LNCAP (cell line): ENCODE data around the gene UBASH3B.

Experiments used
- TF ChIP-seq, protein P1 (sequence below): fragments of 450-650 bp; IDR thresholded peaks from 2 replicates; pipeline ENCODE4 v1.5.1; 2017; ENCODE audit warnings: mild to moderate bottlenecking

The UBASH3B gene

GRCh38 chr11:122723576-122723975, 68.1 kb downstream of the UBASH3B start:
- TF ChIP-seq, protein P1, sequence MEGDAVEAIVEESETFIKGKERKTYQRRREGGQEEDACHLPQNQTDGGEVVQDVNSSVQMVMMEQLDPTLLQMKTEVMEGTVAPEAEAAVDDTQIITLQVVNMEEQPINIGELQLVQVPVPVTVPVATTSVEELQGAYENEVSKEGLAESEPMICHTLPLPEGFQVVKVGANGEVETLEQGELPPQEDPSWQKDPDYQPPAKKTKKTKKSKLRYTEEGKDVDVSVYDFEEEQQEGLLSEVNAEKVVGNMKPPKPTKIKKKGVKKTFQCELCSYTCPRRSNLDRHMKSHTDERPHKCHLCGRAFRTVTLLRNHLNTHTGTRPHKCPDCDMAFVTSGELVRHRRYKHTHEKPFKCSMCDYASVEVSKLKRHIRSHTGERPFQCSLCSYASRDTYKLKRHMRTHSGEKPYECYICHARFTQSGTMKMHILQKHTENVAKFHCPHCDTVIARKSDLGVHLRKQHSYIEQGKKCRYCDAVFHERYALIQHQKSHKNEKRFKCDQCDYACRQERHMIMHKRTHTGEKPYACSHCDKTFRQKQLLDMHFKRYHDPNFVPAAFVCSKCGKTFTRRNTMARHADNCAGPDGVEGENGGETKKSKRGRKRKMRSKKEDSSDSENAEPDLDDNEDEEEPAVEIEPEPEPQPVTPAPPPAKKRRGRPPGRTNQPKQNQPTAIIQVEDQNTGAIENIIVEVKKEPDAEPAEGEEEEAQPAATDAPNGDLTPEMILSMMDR, result no peak

- TF ChIP-seq, protein P1, result no peak
Observed at GRCh38 chr11:122724520-122724919, 69.0 kb downstream of the UBASH3B start.

DNA sequence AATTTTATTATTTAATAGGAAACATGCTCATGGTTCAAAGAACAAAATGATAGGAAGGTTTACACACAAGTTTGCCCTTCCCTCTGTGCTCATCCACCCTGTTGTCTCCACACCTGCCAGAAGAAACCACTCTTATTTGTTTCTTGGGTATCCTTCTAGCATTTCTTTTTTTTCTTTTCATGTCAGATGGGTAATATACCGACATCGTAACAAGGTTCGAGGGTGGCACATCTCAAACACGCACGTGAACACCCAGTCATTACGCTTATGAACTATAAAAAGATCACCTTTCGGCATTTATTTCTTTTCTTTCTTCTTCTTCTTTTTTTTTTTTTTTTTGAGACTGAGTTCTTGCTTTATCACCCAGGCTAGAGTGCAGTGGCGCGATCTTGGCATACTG, 70.5 kb downstream of the UBASH3B start:
- TF ChIP-seq, protein P1, result no peak

DNA sequence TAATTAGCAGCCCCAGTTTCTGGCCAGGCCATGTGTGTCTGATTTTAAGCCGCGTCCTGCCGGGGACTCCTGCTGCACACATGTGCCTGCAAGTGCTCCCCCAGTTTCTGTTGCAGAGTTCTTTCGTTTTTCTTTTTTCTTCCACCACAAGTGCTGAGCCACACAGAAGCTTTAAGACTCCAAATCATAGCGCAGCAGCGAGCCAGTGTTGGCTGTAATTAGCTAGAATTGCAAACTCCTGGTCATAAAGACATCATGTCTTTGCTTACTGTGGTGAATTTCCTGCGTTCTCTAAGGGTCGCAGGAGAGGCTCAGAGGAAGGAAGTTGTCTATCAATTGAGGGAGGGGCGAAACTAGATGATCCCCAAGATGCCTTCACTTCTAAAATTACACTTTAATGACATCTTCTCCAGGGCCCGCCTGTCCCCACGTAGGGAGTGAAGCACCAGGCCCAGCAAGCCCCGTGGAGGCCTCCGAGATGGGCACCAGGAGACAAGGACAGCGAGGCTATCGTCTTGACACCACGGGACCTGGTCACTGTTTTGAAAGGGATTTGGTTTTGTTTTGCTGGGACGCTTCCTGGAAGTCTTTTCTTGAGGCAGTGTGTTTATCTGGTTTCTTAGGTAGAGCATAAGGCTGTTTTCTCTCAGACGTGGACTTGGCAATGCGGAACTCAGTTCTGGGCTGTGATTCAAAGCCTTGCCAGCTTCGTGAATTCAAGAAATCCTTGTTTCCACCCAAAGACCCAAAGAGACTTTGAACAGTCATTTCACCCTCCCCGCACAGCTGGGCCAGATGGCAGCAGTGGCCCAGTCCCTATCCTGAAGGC, 71.8 kb downstream of the UBASH3B start:
- TF ChIP-seq, protein P1, result no peak

DNA sequence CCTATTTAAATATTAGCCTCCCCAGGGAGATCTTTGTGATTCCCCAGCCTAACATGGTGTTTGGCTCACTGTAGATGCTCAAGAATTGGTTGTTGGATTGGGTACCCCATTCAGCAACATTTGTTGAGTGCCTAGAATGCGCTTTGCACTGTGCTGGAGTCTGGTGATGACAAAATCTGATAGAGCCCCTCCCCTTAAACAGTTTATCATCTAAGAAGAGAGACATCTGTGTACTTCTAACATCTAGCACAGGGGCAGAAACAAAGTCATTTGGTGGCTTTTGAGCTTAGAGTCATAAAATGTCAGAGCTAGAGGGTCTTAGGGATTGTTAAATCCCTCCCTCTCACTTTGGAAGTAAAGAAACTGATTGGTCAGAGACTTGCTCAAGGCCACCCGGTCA, 73.0 kb downstream of the UBASH3B start:
- TF ChIP-seq, protein P1, result no peak

GRCh38 chr11:122729139-122729538, 73.6 kb downstream of the UBASH3B start:
- TF ChIP-seq, protein P1, result no peak

- TF ChIP-seq, protein P1, result no peak
Observed at GRCh38 chr11:122731500-122731913, 76.0 kb downstream of the UBASH3B start.
